ENCODE data around the gene SPSB4. TPM values are rescaled to one million over a fixed set of nuclear protein-coding genes. Genes with fewer than 3 reads are reported as not detected.

Gene SPSB4
- total and polyA plus RNA-seq, 9 donors = 0.07 to 0.57 (median 0.12) TPM; not detected in 5

DNA sequence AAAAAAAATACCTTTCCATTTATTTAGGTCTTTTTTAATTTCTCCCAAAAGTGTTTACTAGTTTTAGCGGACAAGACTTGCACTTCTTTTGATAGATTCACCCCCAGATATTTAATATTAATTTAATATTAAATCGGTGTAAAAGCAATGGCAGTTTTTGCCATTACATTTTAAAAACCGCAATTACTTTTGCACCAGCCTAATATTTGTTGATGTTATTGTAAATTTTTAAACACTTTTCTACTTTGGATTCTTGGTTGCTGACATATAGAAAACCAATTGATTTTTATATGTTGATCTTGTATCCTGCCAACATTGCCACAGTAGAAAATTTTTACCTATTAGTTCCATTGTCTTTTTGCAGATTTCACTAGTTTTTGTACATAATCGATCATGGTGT, 116.5 kb downstream of the SPSB4 start:
- WGBS, 3 donors = 95 to 96% (median 95%) methylated on average over 4 of the region's 4 CpGs
- H3K4me1 ChIP-seq (ENCODE audit: insufficient read depth) = no peaks in the 10 kb centered on the region
- intact Hi-C loops (cut with DNase I) = no loop called here
- DNase-seq = no peak
- no peak overlapping the region for H3K4me3 ChIP-seq
- TF ChIP-seq EP300 (IDR thresholded peaks at IDR 0.05) = no peak
- no peak for TF ChIP-seq POLR2A (IDR thresholded peaks at IDR 0.05)
- TF ChIP-seq, protein P1, sequence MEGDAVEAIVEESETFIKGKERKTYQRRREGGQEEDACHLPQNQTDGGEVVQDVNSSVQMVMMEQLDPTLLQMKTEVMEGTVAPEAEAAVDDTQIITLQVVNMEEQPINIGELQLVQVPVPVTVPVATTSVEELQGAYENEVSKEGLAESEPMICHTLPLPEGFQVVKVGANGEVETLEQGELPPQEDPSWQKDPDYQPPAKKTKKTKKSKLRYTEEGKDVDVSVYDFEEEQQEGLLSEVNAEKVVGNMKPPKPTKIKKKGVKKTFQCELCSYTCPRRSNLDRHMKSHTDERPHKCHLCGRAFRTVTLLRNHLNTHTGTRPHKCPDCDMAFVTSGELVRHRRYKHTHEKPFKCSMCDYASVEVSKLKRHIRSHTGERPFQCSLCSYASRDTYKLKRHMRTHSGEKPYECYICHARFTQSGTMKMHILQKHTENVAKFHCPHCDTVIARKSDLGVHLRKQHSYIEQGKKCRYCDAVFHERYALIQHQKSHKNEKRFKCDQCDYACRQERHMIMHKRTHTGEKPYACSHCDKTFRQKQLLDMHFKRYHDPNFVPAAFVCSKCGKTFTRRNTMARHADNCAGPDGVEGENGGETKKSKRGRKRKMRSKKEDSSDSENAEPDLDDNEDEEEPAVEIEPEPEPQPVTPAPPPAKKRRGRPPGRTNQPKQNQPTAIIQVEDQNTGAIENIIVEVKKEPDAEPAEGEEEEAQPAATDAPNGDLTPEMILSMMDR (IDR thresholded peaks at IDR 0.05) = no peak
- H3K36me3 ChIP-seq = no peaks in the 10 kb centered on the region
- no peak overlapping the region for H3K27ac ChIP-seq
- no peaks in the 10 kb centered on the region for H3K27me3 ChIP-seq
- H3K9me3 ChIP-seq = no peaks in the 10 kb centered on the region

DNA sequence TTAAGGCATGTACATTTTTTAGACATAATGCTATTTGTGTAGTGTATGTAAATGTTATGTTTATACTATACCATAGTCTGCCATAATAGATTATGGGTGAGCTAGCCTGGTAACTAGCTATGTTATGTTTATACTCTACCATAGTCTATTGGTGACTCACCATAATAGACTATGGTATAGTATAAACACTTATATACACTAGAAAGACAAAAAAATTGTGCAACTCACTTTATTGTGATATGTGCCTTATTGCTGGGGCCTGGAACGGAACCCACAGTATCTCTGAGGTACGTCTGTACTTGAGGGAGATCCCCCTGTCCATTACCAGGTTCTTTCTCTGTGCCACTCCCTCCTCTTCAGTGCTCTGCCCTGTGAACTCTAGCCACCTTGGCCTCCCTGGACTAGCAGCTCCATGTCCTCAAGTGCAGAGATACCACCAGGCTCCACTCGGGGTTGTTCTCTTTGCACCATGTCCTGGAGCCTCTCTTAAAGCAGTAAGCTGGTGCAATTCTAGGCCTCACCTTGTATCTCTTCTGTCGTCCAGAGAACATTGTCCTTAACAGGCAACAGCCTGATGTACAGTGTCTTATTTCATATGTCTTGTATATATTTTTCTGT, 119.6 kb downstream of the SPSB4 start:
- intact Hi-C loops (cut with DNase I) = no loop called here
- Histone ChIP-seq H3K9me3 (no peaks in the 10 kb centered on the region), H3K4me3 (no peak overlapping the region), H3K27me3 (no peaks in the 10 kb centered on the region), H3K4me1 (ENCODE audit: insufficient read depth) (no peaks in the 10 kb centered on the region), H3K36me3 (no peaks in the 10 kb centered on the region), H3K27ac (no peak overlapping the region)
- WGBS, 3 donors = 86 to 90% (median 88%) methylated on average over 4 of the region's 4 CpGs
- no peak for DNase-seq
- no peak for TF ChIP-seq POLR2A (IDR thresholded peaks at IDR 0.05)
- TF ChIP-seq, protein P1 (IDR thresholded peaks at IDR 0.05) = no peak
- no peak for TF ChIP-seq EP300 (IDR thresholded peaks at IDR 0.05)

DNA sequence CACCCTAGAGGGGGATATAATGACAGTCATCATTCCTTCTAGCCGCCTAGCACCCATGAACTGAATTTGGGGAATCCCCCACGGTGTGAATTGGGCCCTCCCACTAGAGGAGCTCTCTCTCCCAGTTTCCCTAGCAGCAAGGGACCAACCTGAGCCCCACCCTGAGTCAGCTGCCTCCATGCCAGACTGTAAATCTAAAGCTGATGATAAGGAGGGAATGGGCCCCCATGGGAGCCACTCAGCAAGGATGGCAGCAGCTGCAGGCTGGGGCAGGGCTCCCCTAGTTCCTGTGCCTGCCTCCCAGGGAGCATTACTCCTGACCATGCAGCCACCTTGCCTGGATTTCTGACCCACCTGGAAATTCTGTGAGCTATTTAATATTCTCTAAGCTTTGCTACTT, 123.5 kb downstream of the SPSB4 start:
- no peak for DNase-seq
- Histone ChIP-seq H3K36me3 (no peaks in the 10 kb centered on the region), H3K27ac (no peak overlapping the region), H3K9me3 (peaks cover 0 to 4% of the 10 kb centered on the region in 2 donors), H3K4me3 (no peak overlapping the region), H3K27me3 (no peaks in the 10 kb centered on the region), H3K4me1 (ENCODE audit: insufficient read depth) (no peaks in the 10 kb centered on the region)
- 53 to 56% (median 54%) methylated on average over 2 of the region's 2 CpGs for WGBS, 3 donors
- no peak for TF ChIP-seq POLR2A (IDR thresholded peaks at IDR 0.05)
- TF ChIP-seq, protein P1 (IDR thresholded peaks at IDR 0.05) = no peak
- intact Hi-C loops (cut with DNase I) = no loop called here

DNA sequence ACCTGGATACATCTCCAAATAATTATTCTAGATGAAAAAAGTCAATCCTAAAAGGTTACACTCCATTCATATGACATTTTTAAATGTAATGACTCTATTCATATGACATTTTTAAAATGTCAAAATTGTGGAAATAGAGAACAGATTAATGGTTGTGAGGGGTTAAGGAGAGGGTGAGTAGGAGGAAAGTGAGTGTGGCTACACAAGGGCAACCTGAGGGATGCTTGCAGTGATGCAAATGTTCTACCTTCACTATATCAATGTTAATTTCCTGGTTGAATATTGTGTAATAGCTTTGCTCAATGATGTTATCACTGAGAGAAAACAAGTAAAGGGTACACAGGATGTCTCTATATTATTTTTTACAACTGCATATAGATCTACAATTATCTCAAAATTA, 125.6 kb downstream of the SPSB4 start:
- Histone ChIP-seq H3K27me3 (no peaks in the 10 kb centered on the region), H3K4me3 (no peak overlapping the region), H3K36me3 (no peaks in the 10 kb centered on the region), H3K27ac (no peak overlapping the region), H3K4me1 (ENCODE audit: insufficient read depth) (no peaks in the 10 kb centered on the region), H3K9me3 (peaks cover 0 to 4% of the 10 kb centered on the region in 2 donors)
- DNase-seq = no peak
- intact Hi-C loops (cut with DNase I) = no loop called here
- TF ChIP-seq, protein P1 (IDR thresholded peaks at IDR 0.05) = no peak
- TF ChIP-seq EP300 (IDR thresholded peaks at IDR 0.05) (no peak), POLR2A (IDR thresholded peaks at IDR 0.05) (no peak)

Measured in ovary (tissue), 9 donors.